HPDE6-E6E7 (cell line): Measurements from ENCODE around the gene TSGA10.
"Not testable (repeated sequence)": the region's sequence is repeated elsewhere in the genome, so short reads cannot be mapped to it uniquely, and the experiment has no call there.

Experiments
- DNase-seq: peaks from one replicate; pipeline ENCODE4 v3.0.0; 2011; ENCODE audit warnings: missing footprints; ENCODE audit errors: extremely low spot score

TSGA10 gene

GRCh38 chr2:99072551-99072950 lies 82.2 kb downstream of the TSGA10 start:
- no peak for DNase-seq

- DNase-seq: no peak
Observed at GRCh38 chr2:99067871-99068625, 86.7 kb downstream of the TSGA10 start.

- DNase-seq: peak; percentile 53
Observed at GRCh38 chr2:99066075-99066958, 88.4 kb downstream of the TSGA10 start.

- DNase-seq: not testable (repeated sequence)
Observed at GRCh38 chr2:99049187-99049586, 105.6 kb downstream of the TSGA10 start.

GRCh38 chr2:99040736-99041300 lies 113.9 kb downstream of the TSGA10 start:
- not testable (repeated sequence) for DNase-seq

- no peak for DNase-seq
Observed at GRCh38 chr2:99035920-99036319, 118.8 kb downstream of the TSGA10 start.

GRCh38 chr2:99032786-99033185 lies 122.0 kb downstream of the TSGA10 start:
- DNase-seq: peak; percentile 3

GRCh38 chr2:99032001-99032400 lies 122.7 kb downstream of the TSGA10 start:
- no peak for DNase-seq

- no peak for DNase-seq
Observed at GRCh38 chr2:99031481-99031880, 123.3 kb downstream of the TSGA10 start.

GRCh38 chr2:99028558-99028957 lies 126.2 kb downstream of the TSGA10 start:
- DNase-seq: no peak

- no peak for DNase-seq
Observed at GRCh38 chr2:99027856-99028255, 126.9 kb downstream of the TSGA10 start.

GRCh38 chr2:99000708-99001107 lies 154.0 kb downstream of the TSGA10 start:
- DNase-seq: no peak

GRCh38 chr2:98988695-98989094 lies 166.0 kb downstream of the TSGA10 start:
- DNase-seq: not testable (repeated sequence)

- no peak for DNase-seq
Observed at GRCh38 chr2:98985905-98986666, 168.7 kb downstream of the TSGA10 start.

GRCh38 chr2:98975611-98976010 lies 179.1 kb downstream of the TSGA10 start:
- no peak for DNase-seq

GRCh38 chr2:98972582-98973167 lies 182.1 kb downstream of the TSGA10 start:
- no peak for DNase-seq

GRCh38 chr2:98959810-98960507 lies 194.8 kb downstream of the TSGA10 start:
- no peak for DNase-seq

GRCh38 chr2:98952966-98953365 lies 201.8 kb downstream of the TSGA10 start:
- DNase-seq: no peak

GRCh38 chr2:98948956-98949739 lies 205.6 kb downstream of the TSGA10 start:
- no peak for DNase-seq

GRCh38 chr2:98947554-98947953 lies 207.2 kb downstream of the TSGA10 start:
- no peak for DNase-seq
